Measurements from ENCODE around the gene PGM5.

Gene PGM5

DNA sequence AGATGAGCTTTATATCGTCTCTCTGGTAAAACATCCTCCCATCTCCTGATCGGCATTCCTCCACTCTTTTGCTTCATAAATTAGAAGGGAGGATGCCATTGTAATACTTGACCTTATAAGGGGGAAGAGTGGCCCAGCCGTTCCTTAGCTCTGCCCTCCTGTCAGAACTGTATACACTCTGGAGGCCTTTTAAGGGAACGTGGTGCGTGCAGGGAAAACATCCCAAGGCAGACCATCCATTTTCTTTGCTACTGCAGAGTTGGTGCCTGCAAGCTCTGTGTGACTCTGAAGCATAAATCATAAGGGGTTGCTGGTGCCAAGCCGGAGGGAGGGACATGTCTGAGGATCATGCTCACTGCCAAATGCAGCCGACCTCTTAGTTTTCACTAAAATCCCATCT is 90.4 kb downstream of the PGM5 start:
- DNase-seq, result no peak

DNA sequence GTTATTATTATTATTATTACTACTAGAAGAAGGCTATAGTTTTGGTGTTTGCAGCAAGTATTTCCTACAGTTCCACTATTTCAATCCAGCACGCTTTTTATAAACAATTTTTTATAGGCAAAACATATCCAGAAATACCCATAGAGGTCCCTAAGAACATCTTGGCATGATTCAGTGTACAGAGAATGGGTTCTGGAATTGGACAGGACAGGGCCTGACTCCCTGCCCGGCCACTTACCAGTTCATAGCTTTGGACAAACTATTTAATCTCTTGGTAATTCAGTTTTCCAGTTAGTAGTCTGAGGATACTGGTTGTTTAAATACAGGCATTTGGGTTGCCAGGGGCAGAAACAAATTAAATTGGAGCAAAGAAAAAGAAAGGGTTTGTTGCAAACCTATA is 91.2 kb downstream of the PGM5 start:
- DNase-seq, result no peak

DNA sequence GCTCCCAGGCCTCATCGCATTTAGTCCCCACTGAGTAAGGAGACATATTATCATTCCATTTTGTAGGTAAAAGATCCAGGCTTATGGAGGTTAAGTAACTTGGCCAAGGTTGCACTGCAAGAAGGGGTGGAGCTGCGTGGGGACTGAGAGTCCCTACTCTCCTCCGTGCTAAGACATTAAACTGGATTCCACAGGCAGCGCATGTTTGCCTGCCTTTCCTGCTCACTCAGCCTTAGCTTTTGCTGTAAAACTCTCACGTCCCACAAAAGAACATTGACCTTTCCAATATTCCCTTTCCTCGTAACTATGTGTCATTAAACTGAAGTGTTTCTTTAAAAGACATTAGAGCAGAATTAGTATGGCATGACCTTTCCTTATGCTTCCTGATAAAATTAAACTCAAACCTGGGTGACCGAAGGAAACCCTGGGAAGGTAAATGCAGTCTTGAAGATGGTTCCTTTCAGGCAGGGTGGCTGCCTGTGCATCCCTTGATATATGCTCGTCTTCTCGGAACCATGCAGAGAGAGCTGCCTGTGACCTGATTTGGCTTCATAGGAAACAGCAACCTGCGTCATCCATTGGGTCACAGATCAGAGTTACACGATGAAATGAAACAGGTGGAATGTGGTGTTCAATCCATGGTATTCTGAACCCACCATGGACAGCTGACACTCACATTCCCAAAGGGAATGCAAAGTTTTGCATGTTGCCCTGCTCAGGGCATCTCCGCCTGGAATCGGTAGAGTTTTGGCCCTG is 98.3 kb downstream of the PGM5 start:
- no peak for DNase-seq

DNA sequence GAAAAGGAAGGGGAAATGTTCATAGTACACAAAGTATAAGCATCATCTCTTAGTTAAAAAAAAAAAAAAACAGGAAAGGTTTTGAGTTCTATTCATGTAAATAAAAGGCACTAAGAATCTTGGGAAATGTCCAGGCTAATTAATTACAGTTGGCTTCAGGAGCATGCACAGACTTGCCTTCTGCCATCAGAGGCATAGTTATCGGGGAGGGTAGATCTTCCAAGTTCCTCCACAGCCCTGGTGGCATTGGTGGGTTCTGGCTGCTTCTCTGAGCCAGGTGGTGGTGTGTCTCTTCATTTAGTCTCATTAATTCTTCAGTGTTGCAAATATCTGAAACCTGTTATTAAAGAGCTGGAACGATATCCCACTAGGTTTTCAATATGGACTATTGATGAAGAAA is 99.0 kb downstream of the PGM5 start:
- DNase-seq, result no peak

DNA sequence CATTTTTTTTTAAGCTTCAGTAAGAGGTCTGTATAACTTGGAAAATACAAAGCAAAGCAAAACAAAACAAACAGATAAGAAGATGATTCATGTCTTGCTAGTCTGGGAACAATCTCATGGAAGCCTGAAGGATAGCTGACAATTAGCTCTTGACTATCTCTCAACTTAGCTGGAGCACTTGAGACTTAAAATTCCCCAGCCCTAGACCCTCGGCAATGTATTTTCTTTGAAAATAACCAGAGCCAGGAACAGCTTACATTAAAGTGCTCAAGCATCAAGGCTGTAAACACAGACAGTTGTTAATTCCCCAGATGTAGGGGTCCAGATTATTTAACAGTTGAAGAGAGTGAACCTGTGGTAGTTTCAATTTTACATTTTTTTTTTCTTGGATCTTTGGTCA is 101.4 kb downstream of the PGM5 start:
- no peak for DNase-seq

DNA sequence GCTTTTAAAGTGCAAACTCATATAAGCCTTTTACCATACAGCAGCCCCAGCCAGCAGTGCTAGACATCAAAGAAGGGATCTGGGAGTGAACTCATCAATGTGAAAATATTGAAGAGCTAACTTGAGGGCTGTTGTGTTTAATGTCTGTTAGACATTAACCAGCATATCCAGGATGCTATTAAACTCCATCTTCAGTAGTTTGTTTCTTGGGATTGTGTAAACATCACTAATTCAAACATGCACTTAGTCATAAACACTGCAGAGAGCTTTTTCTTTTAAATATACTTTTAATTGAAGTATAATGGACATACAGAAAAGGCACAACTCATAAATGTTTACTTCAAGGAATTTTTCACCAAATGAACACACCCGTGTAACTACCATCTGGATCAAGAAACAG is 102.5 kb downstream of the PGM5 start:
- no peak for DNase-seq

DNA sequence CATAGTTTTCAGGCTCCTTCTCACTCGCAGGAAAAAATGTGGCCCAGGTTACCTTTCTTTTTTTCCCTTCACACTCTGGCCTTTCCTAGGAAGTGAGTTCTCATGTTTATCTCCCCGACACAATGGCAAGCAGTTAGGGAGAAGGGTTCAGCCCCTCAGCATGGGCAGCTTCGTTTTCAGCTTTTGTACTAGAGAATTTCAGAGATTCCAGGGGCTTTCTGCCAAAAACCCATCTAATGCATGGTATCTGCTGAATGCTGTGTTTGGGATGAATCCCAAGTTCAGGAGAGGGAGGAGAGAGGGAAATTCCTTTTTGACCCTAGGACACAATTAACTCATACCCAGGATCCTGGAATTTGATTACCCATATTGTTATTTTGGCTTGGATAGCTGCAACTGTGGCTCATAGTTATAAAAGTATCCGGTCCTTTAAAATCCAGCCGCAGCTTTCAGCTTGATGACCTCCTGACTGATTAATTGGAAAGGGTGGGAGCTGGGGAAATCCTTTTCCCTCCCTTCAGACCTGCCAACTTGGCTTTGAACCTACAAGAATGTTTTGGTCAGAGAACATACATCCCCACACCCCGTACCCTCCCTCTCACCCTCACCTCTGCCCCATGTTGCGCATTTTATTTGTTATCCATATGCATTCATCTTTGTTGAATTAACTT is 105.8 kb downstream of the PGM5 start:
- no peak for DNase-seq

DNA sequence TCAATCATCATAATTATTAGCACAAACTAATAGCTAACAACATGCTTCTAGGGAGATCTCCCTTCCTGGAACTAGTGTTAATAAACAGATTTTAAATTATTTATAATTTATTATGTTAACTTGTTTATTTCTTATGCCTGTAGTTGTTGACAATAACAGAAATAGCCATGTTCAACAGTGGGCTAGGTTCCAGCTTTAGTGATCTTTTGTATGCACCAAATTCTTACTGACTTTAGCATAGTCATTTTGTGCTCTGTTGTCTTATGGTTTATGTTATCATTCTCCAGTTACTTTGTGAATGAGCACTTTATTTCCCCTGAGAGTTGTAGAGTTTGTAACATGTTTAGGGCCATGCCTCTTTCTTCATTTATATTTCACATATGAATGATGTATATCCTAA is 113.7 kb downstream of the PGM5 start:
- DNase-seq, result no peak

DNA sequence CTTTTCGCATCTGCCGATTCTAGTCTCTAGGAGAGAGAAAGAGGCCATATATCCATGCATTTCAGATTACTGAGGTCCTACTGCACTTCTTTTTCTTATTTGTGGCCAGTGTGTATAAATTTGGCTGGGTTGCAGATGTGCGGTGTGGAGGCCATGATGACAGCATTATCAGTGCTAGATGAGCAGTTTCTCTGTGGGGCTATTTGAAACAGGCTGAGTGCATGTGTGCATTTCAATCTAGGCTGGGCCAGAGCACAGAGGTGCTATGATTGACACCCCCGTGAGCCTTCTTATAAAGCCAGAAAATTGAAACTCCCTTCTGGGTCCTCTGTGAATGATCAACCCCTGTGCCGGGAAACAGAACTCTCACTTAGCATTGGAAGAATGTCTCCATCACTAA is 114.2 kb downstream of the PGM5 start:
- no peak for DNase-seq

DNA sequence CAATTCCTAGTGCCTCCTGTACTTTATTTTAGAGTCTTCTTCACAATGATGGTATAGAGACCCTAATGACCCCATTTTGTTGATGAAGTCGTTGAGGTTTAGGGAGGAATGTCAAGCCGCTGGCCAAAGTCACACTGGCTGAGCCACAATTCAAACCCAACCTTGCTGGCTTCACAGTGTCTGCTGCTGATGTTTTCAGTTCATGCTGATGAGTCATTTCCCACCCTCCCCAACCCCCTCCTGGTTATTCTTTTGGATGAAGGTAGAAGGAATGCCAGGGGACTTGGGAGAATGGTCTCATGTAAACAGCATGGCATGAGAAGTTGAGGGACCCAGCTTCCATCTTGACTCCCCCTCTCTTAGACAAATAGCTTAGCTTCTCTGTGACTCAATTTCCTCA is 115.7 kb downstream of the PGM5 start:
- no peak for DNase-seq

DNA sequence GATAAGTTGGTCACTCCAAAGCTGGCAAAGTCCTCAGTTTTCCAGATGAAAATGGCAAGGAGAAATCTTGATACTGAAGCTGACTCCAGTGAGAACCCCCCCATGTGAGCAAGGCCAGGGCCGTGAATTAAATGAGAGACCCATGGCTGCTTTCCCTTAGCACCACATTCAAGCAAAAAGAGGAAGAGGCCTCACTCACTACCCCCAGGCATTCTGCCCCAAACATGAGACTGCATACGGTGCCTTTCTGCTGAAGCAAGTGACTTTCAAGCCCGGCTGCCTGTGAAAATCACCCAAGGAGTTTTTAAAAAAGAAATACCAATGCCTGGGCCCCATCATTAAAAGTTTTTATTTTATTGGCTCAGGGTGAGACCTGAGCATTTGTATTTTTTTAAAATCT is 117.4 kb downstream of the PGM5 start:
- no peak for DNase-seq

DNA sequence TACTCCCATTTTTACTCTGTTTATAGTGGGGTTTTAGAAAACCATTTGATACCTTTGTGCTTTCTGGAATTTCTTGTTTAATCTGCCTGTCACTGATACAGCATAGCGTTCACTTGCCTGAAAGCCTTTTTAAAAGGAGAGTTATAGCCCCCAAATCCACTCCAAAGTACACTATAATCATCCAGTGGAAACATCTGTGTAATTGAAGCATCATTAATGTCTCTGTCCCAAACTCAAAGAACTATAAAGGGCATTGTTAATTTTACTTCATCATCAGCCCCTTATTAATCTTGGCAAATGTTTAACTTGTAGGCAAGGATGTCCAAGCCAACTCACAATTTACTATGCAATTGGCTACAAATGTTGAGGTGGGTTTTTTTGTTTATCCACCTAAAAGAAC is 120.0 kb downstream of the PGM5 start:
- no peak for DNase-seq

DNA sequence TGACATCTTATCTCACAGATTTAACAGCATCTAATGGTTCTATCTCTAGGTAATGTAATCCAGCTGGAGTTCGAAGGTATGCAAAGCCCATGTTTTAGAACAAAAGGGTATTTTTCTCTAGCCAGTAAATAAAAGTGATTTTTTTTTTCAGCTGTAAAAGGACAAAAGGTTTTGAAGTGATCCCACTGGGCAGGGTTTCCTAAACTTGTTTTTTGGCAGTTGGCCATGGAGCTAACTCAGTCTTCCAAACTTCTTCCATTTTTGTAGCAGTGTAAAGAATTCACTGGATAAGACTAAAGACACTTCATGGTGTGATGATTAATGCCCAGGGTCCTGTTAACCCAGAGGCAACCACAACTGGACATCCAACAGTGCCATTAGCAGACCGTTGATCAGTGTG is 120.4 kb downstream of the PGM5 start:
- no peak for DNase-seq

DNA sequence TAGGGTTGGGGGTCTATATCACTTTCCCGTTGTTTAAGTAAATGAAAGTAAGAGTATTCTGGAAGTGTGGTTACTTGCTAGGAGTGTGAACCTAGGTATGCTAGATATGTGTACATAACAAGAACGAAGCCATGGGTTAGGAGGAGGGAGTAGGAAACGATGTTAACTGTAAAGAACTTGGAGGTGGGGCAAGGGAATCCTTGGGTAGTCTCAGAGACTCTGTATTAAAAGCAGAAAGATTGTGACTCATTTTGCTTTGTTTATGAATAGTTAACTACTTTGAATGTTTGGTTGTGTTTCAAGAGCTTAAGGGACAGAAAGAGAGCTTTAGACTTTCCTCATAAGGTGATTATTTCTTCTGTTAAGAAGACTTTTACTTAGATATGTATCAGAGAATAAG is 124.4 kb downstream of the PGM5 start:
- no peak for DNase-seq

DNA sequence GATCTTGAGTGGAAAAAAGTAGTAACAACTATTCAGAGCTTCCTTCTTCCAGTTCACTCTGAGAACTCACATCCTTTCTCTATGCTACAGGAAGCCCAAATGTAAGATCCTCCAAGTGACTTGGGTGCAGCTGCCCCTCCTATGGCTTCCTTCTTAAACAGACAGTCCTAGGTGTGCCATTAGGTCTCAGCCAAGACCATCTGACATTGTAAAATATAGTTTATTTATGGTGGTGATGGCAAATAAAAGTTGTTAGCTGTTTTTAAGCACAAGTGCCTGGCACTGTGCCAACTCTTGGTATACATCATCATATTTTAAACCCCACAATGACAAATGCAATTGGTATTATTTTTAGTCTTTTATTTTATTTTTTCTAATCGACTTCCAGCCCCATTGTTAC is 126.1 kb downstream of the PGM5 start:
- DNase-seq, result no peak

DNA sequence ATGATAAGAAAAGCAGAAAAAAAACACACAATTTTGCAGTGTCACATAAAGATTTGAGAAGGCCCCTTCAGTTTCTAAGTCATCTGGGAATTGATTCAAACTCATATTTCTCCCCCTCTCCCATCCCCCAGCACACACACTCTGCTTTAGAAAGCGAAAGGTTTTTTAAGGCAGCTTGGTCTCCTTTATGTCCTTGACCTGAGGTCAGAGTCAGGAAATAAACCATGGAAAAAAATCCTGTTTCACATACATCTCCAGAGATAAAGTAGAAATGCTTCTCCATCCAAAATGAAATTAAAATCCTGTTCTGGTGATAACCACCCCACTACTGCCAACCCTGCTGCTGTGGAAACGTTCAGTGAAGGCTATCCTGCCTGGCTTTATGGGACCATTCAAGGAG is 131.7 kb downstream of the PGM5 start:
- DNase-seq, result no peak

DNA sequence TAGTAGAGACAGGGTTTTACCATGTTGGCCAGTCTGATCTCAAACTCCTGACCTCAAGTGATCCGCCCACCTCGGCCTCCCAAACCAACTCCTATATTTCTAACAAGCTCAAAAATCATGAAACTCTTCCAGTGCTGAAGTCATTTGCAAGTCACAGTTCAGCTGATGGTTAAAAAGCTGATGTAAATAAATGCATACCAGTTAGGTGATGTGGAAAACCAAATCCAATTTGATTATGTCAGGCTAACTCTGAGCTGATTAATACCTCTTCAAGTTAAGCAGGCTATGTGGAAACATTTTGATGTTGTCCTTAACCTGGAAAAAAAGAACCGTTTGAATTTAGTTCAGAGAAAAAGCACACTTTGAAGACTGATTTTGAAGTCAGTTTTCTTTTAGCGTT is 133.2 kb downstream of the PGM5 start:
- no peak for DNase-seq

DNA sequence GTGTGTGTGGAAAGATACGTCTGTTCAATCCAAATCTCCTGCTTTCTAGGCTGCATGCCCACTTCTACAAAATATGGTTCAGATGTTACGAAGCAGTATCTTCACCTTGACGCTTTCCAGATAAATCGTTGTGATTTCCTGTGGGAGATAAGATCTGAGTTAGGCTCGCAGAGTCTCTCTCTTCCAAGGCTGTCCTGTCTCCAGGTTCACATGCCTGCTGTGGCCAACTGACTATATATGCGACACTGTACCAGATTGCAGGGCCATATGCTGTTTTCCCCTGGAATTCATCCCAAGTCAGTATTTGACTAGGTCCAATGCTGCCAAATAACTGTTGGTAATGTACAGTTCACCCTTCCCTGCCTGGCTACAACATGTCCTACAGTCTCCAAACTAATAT is 136.4 kb downstream of the PGM5 start:
- DNase-seq, result no peak

DNA sequence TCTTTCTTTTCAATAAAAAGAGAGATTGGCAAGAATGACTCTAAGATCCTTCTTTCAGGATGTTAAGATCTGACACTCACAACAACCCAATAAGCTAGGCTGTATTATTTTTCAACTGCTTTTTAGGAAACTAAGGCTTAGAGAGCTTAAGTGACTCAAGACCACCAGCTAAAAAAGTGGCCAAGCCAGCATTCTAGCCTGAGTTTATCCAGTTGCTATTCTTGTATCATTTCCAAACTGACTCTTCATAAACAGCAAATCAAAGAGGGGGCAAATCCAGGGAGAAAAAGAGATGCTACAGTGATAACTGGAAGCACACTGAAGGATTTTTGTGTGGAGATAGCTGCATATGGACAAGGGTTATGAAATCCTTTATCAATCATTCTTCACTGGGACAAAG is 137.1 kb downstream of the PGM5 start:
- DNase-seq, result no peak

DNA sequence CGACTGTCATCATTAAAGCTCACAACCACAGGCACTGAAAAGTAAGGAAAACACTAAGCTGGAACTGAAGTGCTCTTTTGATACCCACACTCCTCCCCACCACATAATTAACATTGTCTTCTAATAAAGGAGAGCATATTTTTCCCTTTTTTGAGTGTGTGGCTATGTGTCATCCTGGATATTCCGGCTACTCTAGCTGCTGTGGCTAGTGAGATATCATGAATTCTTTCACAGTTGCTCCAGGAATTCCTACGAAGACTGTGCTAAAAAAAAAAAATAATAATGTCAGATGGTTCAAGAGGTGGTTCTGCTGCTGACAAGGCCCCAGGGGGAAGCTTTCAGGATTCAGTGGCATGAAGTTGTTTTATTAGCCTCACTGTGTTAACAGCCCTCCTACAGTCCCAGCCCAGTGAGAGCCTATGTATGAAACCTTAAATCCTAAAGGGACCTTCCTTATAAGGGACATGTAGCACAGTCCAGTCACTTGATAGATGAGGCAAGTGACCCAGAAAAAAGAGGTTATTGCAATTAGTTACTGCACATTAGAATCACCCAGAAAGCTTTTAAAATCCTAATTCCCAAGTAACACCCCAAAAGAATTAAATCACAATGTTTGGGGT is 137.7 kb downstream of the PGM5 start:
- DNase-seq, result no peak

DNA sequence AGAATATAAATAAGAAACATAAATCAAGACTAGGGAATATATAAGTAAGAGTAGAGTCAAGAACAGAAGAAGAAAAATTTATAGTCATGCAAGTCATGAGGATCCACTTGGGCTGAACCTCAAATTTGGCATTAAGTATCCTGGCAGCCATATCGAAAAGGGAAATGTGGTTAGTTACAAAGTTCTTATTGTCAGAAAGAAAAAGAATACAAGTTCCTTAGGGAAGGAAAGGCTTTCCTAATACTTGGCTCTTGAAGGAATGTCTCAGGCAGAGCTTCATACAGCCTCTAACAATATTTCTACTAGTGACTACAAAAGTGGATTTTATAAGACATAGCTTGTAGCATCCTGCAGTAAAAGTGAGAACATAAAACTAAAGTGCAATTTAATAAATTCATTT is 138.8 kb downstream of the PGM5 start:
- no peak for DNase-seq

DNA sequence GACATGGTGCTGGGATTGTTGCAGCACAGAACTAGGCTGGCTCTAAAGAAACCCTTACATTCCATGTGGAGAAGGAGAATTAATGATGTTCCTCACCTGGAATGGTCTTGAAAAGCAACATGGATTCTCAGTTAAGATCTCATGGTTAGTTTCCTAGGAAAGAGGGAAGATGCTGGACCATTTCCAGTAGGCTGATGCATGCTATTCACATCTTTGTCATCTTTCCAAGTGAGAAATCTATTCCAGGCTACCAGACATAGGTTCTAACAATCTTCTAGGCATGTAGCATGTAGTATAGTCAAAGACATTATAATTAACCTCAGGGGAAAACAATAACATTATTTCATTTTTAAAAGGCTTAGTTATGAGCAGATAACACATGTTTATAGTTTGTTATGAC is 139.9 kb downstream of the PGM5 start:
- DNase-seq, result no peak

DNA sequence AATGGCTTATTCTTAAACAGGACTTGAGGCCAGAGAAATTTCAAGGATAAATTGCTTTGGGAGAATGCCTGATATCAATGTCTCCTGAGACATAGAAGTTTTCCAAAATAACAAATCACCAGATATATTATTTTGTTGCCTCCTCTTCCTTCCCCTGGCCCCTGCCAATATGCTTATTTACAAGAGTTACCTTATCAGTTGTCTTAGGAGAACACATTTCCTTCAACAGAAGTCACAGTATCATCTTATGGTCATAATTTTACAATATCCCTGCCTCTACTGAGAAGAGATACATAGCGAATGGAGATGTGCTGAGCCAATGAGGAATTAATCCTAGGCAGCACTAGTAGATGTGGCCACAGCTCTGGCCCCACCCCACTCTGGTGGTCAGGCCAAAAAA is 141.2 kb downstream of the PGM5 start:
- no peak for DNase-seq

DNA sequence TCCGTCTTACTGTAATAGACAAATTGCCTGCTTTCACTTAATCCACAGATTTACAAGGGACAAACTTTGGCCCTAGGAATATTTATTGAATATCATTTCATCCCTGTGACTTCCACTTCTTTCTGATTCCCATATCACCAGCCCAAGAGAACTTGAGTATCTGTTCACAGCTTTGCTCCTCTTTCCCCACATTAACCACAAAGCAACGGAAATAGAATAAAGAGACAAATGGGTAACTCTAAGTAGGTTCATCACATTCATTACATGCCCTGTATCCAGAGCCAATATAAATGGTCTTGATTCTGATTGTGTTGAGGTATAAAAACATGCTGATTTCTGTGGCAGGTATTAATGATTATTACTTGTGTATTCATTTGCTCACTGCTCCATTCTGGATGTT is 142.4 kb downstream of the PGM5 start:
- DNase-seq, result no peak
